CD4-positive, alpha-beta T cell (primary cell): Measurements from ENCODE around the gene PTGFRN. TPM values are rescaled to one million over a fixed set of nuclear protein-coding genes. Genes with fewer than 3 reads are reported as not detected.

Experiments used
- ATAC-seq: fragments of 200-7000 bp; cut with Tn5 transposase; one replicate; pipeline ENCODE4 v1.10.0; 2022; ENCODE audit warnings: mild to moderate bottlenecking; ENCODE audit not compliant: poor library complexity
- CTCF ChIA-PET: fragments of 350-600 bp; sonication (Branson Sonifier 250); formaldehyde crosslinking; loops from one replicate; lab custom pipeline; 2021; ENCODE audit warnings: antibody characterized with exemption, inconsistent platforms; lab: Charles Lee
- POLR2A ChIA-PET: fragments of 350-600 bp; sonication (Branson Sonifier 250); formaldehyde crosslinking; loops from one replicate; lab custom pipeline; 2021; ENCODE audit warnings: antibody characterized with exemption, inconsistent platforms; lab: Charles Lee
- DNase-seq, 14 experiments: peaks; one replicate each; pipeline ENCODE4 v3.0.0-alpha.2; 2013 to 2020; ENCODE audit warnings: mixed read lengths in 2 of 14
- H3K27ac ChIP-seq, 2 donors: one replicate each; pipeline versions ENCODE4 v1.5.1 to v1.7.0; 2013; ENCODE audit warnings: low read length in 2 of 2, low read depth in 1 of 2, mild to moderate bottlenecking in 1 of 2
- H3K27me3 ChIP-seq, 2 experiments: 1 replicate in 1 of 2; 2 replicates in 1 of 2; pipeline versions ENCODE4 v1.6.1 to v1.7.0; 2013; ENCODE audit warnings: low read length in 2 of 2, control low read depth in 1 of 2, mild to moderate bottlenecking in 1 of 2, moderate library complexity in 1 of 2; ENCODE audit not compliant: insufficient read depth in 2 of 2, control insufficient read depth in 1 of 2
- H3K36me3 ChIP-seq: one replicate; pipeline ENCODE4 v1.6.1; 2013; ENCODE audit warnings: low read length, control low read depth; ENCODE audit not compliant: insufficient read depth
- H3K4me1 ChIP-seq: one replicate; pipeline ENCODE4 v1.6.1; 2013; ENCODE audit warnings: low read length, control low read depth; ENCODE audit not compliant: insufficient read depth
- H3K4me3 ChIP-seq: one replicate; pipeline ENCODE4 v1.5.1; 2013; ENCODE audit warnings: mild to moderate bottlenecking, low read length, moderate library complexity
- H3K9me3 ChIP-seq, 2 experiments: 1 replicate in 1 of 2; 2 replicates in 1 of 2; pipeline versions ENCODE4 v1.6.1 to v1.7.0; 2013; ENCODE audit warnings: low read length in 2 of 2, mild to moderate bottlenecking in 2 of 2, control low read depth in 1 of 2, moderate library complexity in 1 of 2; ENCODE audit not compliant: control insufficient read depth in 1 of 2, insufficient read depth in 1 of 2
- H3K27ac Mint-ChIP-seq: one replicate; pipeline ENCODE4 v1.8.0; 2020; ENCODE audit warnings: mixed read lengths
- H3K27me3 Mint-ChIP-seq: one replicate; pipeline ENCODE4 v1.8.0; 2021; ENCODE audit warnings: mixed read lengths
- H3K36me3 Mint-ChIP-seq: one replicate; pipeline ENCODE4 v1.8.0; 2021; ENCODE audit warnings: low read depth, mixed read lengths
- H3K4me1 Mint-ChIP-seq: one replicate; pipeline ENCODE4 v1.8.0; 2021; ENCODE audit warnings: low read depth, mixed read lengths
- H3K4me3 Mint-ChIP-seq: one replicate; pipeline ENCODE4 v1.8.0; 2020; ENCODE audit warnings: mild to moderate bottlenecking, mixed read lengths
- H3K9me3 Mint-ChIP-seq: one replicate; pipeline ENCODE4 v1.8.0; 2020; ENCODE audit warnings: mixed read lengths
- CTCF ChIP-seq: fragments of 200-600 bp; IDR thresholded peaks from one replicate; pipeline ENCODE4 v1.8.0; 2022; ENCODE audit warnings: antibody characterized with exemption, mild to moderate bottlenecking
- intact Hi-C, 2 experiments: fragments of 100-400 bp; cut with DNase I in 1 of 2; cut with micrococcal nuclease in 1 of 2; formaldehyde crosslinking; loops; one replicate each; pipeline versions ENCODE4 v1.15.1 to v1.9.0; 2023 to 2025; cut with DNase I, micrococcal nuclease
- total RNA-seq, 174 experiments: library from RNA in 2 of 174; stranded (reverse) in 2 of 174; gene quantifications; one replicate each; pipeline ENCODE4 v1.2.3 and lab custom pipeline; 2021 to 2026

Gene PTGFRN
- total RNA-seq, 2 experiments from 2014 or later = 0.38 to 0.45 TPM

- Mint-ChIP-seq H3K9me3 (no peaks in the 10 kb centered on the region), H3K36me3 (no peaks in the 10 kb centered on the region), H3K4me3 (no peak overlapping the region), H3K4me1 (no peaks in the 10 kb centered on the region), H3K27me3 (no peaks in the 10 kb centered on the region), H3K27ac (no peak overlapping the region)
- no peak for TF ChIP-seq CTCF
- H3K36me3 ChIP-seq = no peaks in the 10 kb centered on the region
- H3K9me3 ChIP-seq = no peaks in the 10 kb centered on the region
- DNase-seq (no peak), ATAC-seq (no peak)
- H3K4me1 ChIP-seq = no peaks in the 10 kb centered on the region
- no peak overlapping the region for H3K27ac ChIP-seq
- H3K4me3 ChIP-seq = no peak overlapping the region
- POLR2A ChIA-PET = interaction anchor here (2.0 kb wide), 1 partner anchor 24 kb away, joined by 5 read pairs; no protein-coding TSS in a partner anchor
- intact Hi-C loops = no loop called here
- CTCF ChIA-PET = no interaction called here
- H3K27me3 ChIP-seq = no peaks in the 10 kb centered on the region
These were observed 7.7 kb upstream of the PTGFRN start for GRCh38 chr1:116902027-116902426.

GRCh38 chr1:116902723-116903383 lies 6.9 kb upstream of the PTGFRN start:
- no peak overlapping the region for H3K4me3 ChIP-seq
- H3K27ac ChIP-seq = no peak overlapping the region
- Mint-ChIP-seq H3K4me3 (no peak overlapping the region), H3K27me3 (no peaks in the 10 kb centered on the region), H3K36me3 (no peaks in the 10 kb centered on the region), H3K9me3 (no peaks in the 10 kb centered on the region), H3K27ac (no peak overlapping the region), H3K4me1 (no peaks in the 10 kb centered on the region)
- no peaks in the 10 kb centered on the region for H3K9me3 ChIP-seq
- POLR2A ChIA-PET = interaction anchor here (1.0 to 2.0 kb wide), 3 partner anchors 25 to 84 kb away, joined by 3 to 5 read pairs (median 4); no protein-coding TSS in a partner anchor
- intact Hi-C loops = no loop called here
- TF ChIP-seq CTCF = no peak
- no peaks in the 10 kb centered on the region for H3K27me3 ChIP-seq
- no peak for DNase-seq
- ATAC-seq = no peak
- no peaks in the 10 kb centered on the region for H3K4me1 ChIP-seq
- no peaks in the 10 kb centered on the region for H3K36me3 ChIP-seq
- CTCF ChIA-PET = interaction anchor here (1.0 kb wide), 1 partner anchor 18 kb away, joined by 3 read pairs; no protein-coding TSS in a partner anchor

- peaks cover 7% of the 10 kb centered on the region for H3K4me1 ChIP-seq
- H3K9me3 Mint-ChIP-seq = no peaks in the 10 kb centered on the region
- intact Hi-C loops = no loop called here
- no peak for ATAC-seq
- TF ChIP-seq CTCF = no peak
- DNase-seq = no peak
- H3K36me3 Mint-ChIP-seq = no peaks in the 10 kb centered on the region
- H3K4me3 ChIP-seq = no peak overlapping the region
- no peak overlapping the region for H3K27ac ChIP-seq
- POLR2A ChIA-PET = no interaction called here
- no peaks in the 10 kb centered on the region for H3K4me1 Mint-ChIP-seq
- H3K27ac Mint-ChIP-seq = no peak overlapping the region
- H3K36me3 ChIP-seq = no peaks in the 10 kb centered on the region
- H3K27me3 ChIP-seq = peaks cover 0 to 6% of the 10 kb centered on the region in 2 experiments
- H3K4me3 Mint-ChIP-seq = no peak overlapping the region
- H3K9me3 ChIP-seq = no peaks in the 10 kb centered on the region
- CTCF ChIA-PET = no interaction called here
- H3K27me3 Mint-ChIP-seq = no peaks in the 10 kb centered on the region
These were observed 4.9 kb upstream of the PTGFRN start for GRCh38 chr1:116904791-116905320.
